ENCODE data around the gene DCP1A.

DNA sequence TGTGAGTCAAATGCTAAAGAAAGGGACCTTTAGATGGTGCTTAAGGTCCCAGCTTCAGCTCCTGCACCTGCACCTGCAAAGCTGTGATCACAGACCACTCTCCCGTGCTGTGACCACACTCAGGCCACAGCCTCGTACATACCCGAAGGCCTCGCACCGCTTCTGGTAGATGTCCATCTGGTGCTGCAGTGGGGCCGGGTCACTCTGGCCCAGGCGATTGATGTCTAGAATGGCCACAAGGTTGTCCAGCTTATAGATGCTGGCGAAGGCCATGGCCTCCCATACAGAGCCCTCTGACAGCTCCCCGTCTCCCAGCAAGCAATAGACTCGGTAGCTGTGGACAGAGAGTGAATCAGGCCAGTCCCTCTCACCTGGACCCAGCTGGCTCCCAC is 112.5 kb downstream of the DCP1A start:
- TF ChIP-seq, protein P1, sequence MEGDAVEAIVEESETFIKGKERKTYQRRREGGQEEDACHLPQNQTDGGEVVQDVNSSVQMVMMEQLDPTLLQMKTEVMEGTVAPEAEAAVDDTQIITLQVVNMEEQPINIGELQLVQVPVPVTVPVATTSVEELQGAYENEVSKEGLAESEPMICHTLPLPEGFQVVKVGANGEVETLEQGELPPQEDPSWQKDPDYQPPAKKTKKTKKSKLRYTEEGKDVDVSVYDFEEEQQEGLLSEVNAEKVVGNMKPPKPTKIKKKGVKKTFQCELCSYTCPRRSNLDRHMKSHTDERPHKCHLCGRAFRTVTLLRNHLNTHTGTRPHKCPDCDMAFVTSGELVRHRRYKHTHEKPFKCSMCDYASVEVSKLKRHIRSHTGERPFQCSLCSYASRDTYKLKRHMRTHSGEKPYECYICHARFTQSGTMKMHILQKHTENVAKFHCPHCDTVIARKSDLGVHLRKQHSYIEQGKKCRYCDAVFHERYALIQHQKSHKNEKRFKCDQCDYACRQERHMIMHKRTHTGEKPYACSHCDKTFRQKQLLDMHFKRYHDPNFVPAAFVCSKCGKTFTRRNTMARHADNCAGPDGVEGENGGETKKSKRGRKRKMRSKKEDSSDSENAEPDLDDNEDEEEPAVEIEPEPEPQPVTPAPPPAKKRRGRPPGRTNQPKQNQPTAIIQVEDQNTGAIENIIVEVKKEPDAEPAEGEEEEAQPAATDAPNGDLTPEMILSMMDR (IDR thresholded peaks at IDR 0.05; ENCODE audit: low read depth, low read length) = no peak
- TF ChIP-seq EZH2phosphoT487 (IDR thresholded peaks at IDR 0.05; ENCODE audit: low read depth) = no peak
